ENCODE measurements around the gene PHGDH.
"Not testable (repeated sequence)": the region's sequence is repeated elsewhere in the genome, so short reads cannot be mapped to it uniquely, and the experiment has no call there.

PHGDH gene

DNA sequence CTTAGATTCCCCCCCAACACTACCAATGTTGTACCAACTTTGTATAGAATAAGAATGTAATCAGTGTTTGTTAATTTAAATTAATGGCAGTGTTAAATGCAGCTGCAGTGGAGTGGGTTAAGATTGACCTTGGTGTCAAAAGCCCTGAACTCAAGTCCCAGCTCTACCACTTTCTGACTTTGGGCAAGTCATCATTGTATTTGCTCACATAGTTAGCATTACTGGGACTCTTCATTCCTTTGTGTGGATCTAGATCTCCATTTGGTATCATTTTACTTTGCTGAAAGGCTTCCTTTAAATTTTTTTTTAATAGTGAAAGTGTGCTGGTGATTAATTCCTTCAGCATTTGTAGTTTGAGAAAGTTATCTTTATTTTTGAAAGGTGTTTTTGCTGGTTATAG, 22.2 kb upstream of the PHGDH start:
- Histone ChIP-seq H3K36me3 (ENCODE audit: control insufficient read depth in 5 of 5, insufficient read depth in 5 of 5, low read length in 5 of 5) (no peaks in the 10 kb centered on the region), H3K9ac (ENCODE audit: low read length in 5 of 5) (no peak overlapping the region), H3K9me3 (ENCODE audit: control insufficient read depth in 5 of 5, low read length in 5 of 5) (no peaks in the 10 kb centered on the region), H3K27me3 (ENCODE audit: control insufficient read depth in 5 of 5, insufficient read depth in 4 of 5, low read length in 5 of 5) (no peaks in the 10 kb centered on the region), H3K27ac (ENCODE audit: low read depth, low read length) (no peak overlapping the region), H3K4me1 (ENCODE audit: control insufficient read depth in 5 of 5, insufficient read depth in 5 of 5, low read length in 5 of 5) (no peaks in the 10 kb centered on the region), H3K4me3 (ENCODE audit: low read depth in 1 of 5, low read length in 5 of 5) (no peak overlapping the region)

DNA sequence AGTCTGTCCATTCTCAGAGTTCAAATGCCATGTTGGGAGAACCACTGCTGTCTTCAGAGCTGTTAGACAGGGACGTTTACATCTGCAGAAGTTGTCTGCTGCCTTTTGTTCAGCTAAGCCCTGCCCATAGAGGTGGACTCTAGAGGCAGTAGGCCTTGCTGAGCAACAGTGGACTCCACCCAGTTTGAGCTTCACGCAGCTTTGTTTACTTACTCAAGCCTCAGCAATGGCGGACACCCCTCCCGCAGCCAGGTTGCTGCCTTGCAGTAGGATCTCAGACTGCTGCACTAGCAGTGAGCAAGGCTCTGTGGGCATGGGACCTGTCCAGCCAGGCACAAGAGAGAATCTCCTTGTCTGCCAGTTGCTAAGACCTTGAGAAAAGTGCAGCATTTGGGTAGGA, 14.9 kb upstream of the PHGDH start:
- not testable (repeated sequence) for H3K4me1 ChIP-seq (ENCODE audit: control insufficient read depth in 5 of 5, insufficient read depth in 5 of 5, low read length in 5 of 5); H3K9ac ChIP-seq (ENCODE audit: low read length in 5 of 5); H3K9me3 ChIP-seq (ENCODE audit: control insufficient read depth in 5 of 5, low read length in 5 of 5); H3K4me3 ChIP-seq (ENCODE audit: low read depth in 1 of 5, low read length in 5 of 5); H3K27me3 ChIP-seq (ENCODE audit: control insufficient read depth in 5 of 5, insufficient read depth in 4 of 5, low read length in 5 of 5); H3K27ac ChIP-seq (ENCODE audit: low read depth, low read length); H3K36me3 ChIP-seq (ENCODE audit: control insufficient read depth in 5 of 5, insufficient read depth in 5 of 5, low read length in 5 of 5)

DNA sequence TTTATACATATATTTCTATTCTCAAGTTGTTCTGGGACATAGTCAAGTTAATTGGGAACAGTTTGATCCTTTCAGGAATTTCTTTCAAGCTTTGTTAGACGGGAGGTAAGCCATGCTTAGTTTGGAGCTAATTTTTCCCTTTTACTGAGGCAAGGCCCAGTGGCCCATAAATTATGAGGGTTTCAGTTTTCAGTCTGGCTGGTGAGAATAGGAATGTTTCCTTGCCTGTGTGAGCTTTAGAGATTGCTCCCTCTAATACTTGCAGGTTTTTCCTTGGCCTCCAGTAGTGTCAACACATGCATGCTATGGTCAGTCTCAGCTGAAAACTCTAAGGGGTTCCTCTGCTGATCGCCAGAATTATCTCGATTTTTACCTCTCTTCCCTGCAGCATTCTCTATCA, 14.1 kb upstream of the PHGDH start:
- Histone ChIP-seq H3K9me3 (ENCODE audit: control insufficient read depth in 5 of 5, low read length in 5 of 5) (peaks cover 0 to 7% (median 7%) of the 10 kb centered on the region in 5 donors), H3K4me3 (ENCODE audit: low read depth in 1 of 5, low read length in 5 of 5) (no peak overlapping the region), H3K27ac (ENCODE audit: low read depth, low read length) (no peak overlapping the region), H3K27me3 (ENCODE audit: control insufficient read depth in 5 of 5, insufficient read depth in 4 of 5, low read length in 5 of 5) (no peaks in the 10 kb centered on the region), H3K4me1 (ENCODE audit: control insufficient read depth in 5 of 5, insufficient read depth in 5 of 5, low read length in 5 of 5) (peaks cover 0 to 4% (median 0%) of the 10 kb centered on the region in 5 donors), H3K9ac (ENCODE audit: low read length in 5 of 5) (no peak overlapping the region), H3K36me3 (ENCODE audit: control insufficient read depth in 5 of 5, insufficient read depth in 5 of 5, low read length in 5 of 5) (no peaks in the 10 kb centered on the region)

DNA sequence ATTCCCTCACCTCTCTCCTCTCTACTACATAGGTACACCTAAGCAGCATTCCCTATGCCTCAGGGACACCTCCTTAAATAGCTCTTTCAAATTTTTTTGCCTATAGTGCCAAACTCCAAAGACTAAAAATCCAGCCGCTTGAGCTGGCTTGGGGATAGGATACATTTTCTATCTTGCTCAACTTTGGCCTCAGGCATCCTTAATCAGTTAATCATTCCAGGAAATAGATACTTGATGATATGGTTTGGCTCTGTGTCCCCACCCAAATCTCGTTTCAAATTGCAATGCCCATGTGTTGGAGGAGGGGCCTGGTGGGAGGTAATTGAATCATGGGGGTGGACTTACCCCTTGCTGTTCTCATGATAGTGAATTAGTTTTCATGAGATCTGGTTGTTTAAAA, 11.4 kb upstream of the PHGDH start:
- Histone ChIP-seq H3K4me3 (ENCODE audit: low read depth in 1 of 5, low read length in 5 of 5) (no peak overlapping the region), H3K9me3 (ENCODE audit: control insufficient read depth in 5 of 5, low read length in 5 of 5) (peaks cover 0 to 7% (median 7%) of the 10 kb centered on the region in 5 donors), H3K27me3 (ENCODE audit: control insufficient read depth in 5 of 5, insufficient read depth in 4 of 5, low read length in 5 of 5) (no peaks in the 10 kb centered on the region), H3K4me1 (ENCODE audit: control insufficient read depth in 5 of 5, insufficient read depth in 5 of 5, low read length in 5 of 5) (peaks cover 0 to 4% (median 0%) of the 10 kb centered on the region in 5 donors), H3K9ac (ENCODE audit: low read length in 5 of 5) (no peak overlapping the region), H3K36me3 (ENCODE audit: control insufficient read depth in 5 of 5, insufficient read depth in 5 of 5, low read length in 5 of 5) (no peaks in the 10 kb centered on the region), H3K27ac (ENCODE audit: low read depth, low read length) (no peak overlapping the region)

DNA sequence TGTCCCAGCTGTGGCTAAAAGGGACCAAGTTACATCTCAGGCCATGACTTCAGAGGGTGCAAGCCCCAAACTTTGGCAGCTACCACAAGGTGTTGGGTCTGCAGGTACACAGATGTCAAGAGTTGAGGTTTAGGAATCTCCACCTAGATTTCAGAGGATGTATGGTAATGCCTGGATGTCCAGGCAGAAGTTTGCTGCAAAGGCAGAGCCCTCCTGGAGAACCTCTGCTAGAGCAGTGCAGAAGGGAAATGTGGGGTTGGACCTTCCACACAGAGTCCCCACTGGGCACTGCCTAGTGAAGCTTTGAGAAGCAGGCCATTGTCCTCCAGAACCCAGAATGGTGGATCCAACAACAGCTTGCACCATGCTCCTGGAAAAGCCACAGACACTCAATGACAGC, 10.1 kb upstream of the PHGDH start:
- H3K9me3 ChIP-seq (ENCODE audit: control insufficient read depth in 5 of 5, low read length in 5 of 5), result peaks cover 0 to 7% (median 7%) of the 10 kb centered on the region in 5 donors
- H3K27me3 ChIP-seq (ENCODE audit: control insufficient read depth in 5 of 5, insufficient read depth in 4 of 5, low read length in 5 of 5), result no peaks in the 10 kb centered on the region
- H3K27ac ChIP-seq (ENCODE audit: low read depth, low read length), result no peak overlapping the region
- no peak overlapping the region for H3K4me3 ChIP-seq (ENCODE audit: low read depth in 1 of 5, low read length in 5 of 5)
- no peaks in the 10 kb centered on the region for H3K36me3 ChIP-seq (ENCODE audit: control insufficient read depth in 5 of 5, insufficient read depth in 5 of 5, low read length in 5 of 5)
- no peak overlapping the region for H3K9ac ChIP-seq (ENCODE audit: low read length in 5 of 5)
- H3K4me1 ChIP-seq (ENCODE audit: control insufficient read depth in 5 of 5, insufficient read depth in 5 of 5, low read length in 5 of 5), result peaks cover 0 to 4% (median 0%) of the 10 kb centered on the region in 5 donors

DNA sequence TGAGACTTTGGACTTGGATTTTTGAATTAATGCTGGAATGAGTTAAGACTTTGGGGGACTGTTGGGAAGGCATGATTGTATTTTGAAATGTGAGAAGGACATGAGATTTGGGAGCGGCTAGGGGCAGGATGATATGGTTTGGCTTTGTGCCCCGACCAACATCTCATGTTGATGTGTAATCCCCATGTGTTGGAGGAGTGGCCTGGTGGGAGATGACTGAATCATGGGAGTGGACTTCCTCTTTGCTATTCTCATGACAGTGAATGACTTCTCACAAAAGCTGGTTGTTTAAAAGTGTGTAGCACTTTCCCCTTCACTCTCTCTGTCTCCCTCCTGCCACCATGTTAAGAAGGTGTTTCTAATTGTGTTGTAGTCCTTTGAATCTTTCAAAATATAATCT, 9.3 kb upstream of the PHGDH start:
- Histone ChIP-seq H3K9me3 (ENCODE audit: control insufficient read depth in 5 of 5, low read length in 5 of 5) (peaks cover 0 to 7% (median 7%) of the 10 kb centered on the region in 5 donors), H3K27me3 (ENCODE audit: control insufficient read depth in 5 of 5, insufficient read depth in 4 of 5, low read length in 5 of 5) (no peaks in the 10 kb centered on the region), H3K36me3 (ENCODE audit: control insufficient read depth in 5 of 5, insufficient read depth in 5 of 5, low read length in 5 of 5) (no peaks in the 10 kb centered on the region), H3K27ac (ENCODE audit: low read depth, low read length) (no peak overlapping the region), H3K9ac (ENCODE audit: low read length in 5 of 5) (no peak overlapping the region), H3K4me3 (ENCODE audit: low read depth in 1 of 5, low read length in 5 of 5) (no peak overlapping the region), H3K4me1 (ENCODE audit: control insufficient read depth in 5 of 5, insufficient read depth in 5 of 5, low read length in 5 of 5) (peaks cover 0 to 4% (median 0%) of the 10 kb centered on the region in 5 donors)

DNA sequence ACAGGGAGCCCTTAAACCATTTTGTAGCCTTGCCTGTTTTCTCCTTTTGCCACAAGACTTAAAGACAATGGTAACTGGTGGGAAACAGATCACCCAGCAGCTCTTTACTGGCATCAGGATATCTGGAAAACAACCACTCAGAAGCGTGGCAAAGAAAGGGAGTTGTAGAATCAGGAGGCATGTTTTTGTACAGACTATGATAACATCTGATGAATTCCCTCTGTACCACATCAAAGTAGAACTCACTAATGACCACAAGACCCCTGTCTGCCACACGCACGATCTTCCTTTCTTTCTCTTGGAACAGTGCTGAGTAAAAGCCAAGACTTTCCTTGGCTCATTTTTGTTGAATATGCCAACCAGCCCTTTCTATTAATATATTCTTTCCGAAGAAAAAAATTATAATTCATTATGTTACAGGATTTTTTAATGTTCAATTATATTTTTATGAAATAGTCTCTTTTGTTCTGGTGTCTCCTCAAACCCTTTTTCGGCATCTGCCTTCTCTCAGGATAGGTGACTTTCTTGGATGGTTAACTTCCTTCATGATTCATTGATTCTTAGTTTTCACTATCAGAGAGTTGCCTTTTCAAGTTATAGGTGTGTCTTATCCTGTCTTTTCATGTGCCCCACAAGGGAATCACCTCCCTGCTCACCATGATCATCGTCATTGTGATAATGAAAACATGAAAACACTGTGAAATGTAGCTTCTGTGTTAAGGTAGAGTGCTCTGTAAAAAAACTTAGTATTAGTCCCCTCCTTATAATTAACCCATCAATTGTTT, 7.9 kb upstream of the PHGDH start:
- Histone ChIP-seq H3K36me3 (ENCODE audit: control insufficient read depth in 5 of 5, insufficient read depth in 5 of 5, low read length in 5 of 5) (no peaks in the 10 kb centered on the region), H3K4me3 (ENCODE audit: low read depth in 1 of 5, low read length in 5 of 5) (no peak overlapping the region), H3K9me3 (ENCODE audit: control insufficient read depth in 5 of 5, low read length in 5 of 5) (peaks cover 0 to 7% (median 7%) of the 10 kb centered on the region in 5 donors), H3K27ac (ENCODE audit: low read depth, low read length) (no peak overlapping the region), H3K27me3 (ENCODE audit: control insufficient read depth in 5 of 5, insufficient read depth in 4 of 5, low read length in 5 of 5) (no peaks in the 10 kb centered on the region), H3K4me1 (ENCODE audit: control insufficient read depth in 5 of 5, insufficient read depth in 5 of 5, low read length in 5 of 5) (no peaks in the 10 kb centered on the region), H3K9ac (ENCODE audit: low read length in 5 of 5) (no peak overlapping the region)

DNA sequence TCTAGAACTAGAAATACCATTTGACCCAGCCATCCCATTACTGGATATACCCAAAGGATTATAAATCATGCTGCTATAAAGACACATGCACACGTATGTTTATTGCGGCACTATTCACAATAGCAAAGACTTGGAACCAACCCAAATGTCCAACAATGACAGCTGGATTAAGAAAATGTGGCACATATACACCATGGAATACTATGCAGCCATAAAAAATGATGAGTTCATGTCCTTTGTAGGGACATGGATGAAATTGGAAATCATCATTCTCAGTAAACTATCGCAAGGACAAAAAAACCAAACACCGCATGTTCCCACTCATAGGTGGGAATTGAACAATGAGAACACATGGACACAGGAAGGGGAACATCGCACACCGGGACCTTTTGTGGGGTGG, 5.1 kb upstream of the PHGDH start:
- not testable (repeated sequence) for H3K9me3 ChIP-seq (ENCODE audit: control insufficient read depth in 5 of 5, low read length in 5 of 5); H3K27me3 ChIP-seq (ENCODE audit: control insufficient read depth in 5 of 5, insufficient read depth in 4 of 5, low read length in 5 of 5); H3K36me3 ChIP-seq (ENCODE audit: control insufficient read depth in 5 of 5, insufficient read depth in 5 of 5, low read length in 5 of 5); H3K9ac ChIP-seq (ENCODE audit: low read length in 5 of 5); H3K27ac ChIP-seq (ENCODE audit: low read depth, low read length); H3K4me1 ChIP-seq (ENCODE audit: control insufficient read depth in 5 of 5, insufficient read depth in 5 of 5, low read length in 5 of 5); H3K4me3 ChIP-seq (ENCODE audit: low read depth in 1 of 5, low read length in 5 of 5)

DNA sequence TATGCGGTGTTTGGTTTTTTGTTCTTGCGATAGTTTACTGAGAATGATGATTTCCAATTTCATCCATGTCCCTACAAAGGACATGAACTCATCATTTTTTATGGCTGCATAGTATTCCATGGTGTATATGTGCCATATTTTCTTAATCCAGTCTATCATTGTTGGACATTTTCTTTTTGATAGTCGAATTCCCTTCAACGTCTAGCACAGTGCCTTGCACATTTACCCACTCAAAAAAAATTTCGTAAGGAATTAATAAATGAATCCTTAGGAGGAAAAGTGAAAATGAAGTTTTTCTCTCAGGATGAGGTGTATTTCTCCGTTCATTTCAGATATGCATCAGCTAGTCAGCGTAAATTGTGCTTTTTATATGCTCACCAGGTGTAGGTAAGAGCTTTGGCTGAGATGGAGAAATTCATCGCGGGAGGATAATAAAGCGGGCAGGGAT, 354 bp upstream of the PHGDH start:
- not testable (repeated sequence) for H3K27ac ChIP-seq (ENCODE audit: low read depth, low read length); H3K36me3 ChIP-seq (ENCODE audit: control insufficient read depth in 5 of 5, insufficient read depth in 5 of 5, low read length in 5 of 5); H3K27me3 ChIP-seq (ENCODE audit: control insufficient read depth in 5 of 5, insufficient read depth in 4 of 5, low read length in 5 of 5); H3K9ac ChIP-seq (ENCODE audit: low read length in 5 of 5); H3K9me3 ChIP-seq (ENCODE audit: control insufficient read depth in 5 of 5, low read length in 5 of 5)
- Histone ChIP-seq H3K4me1 (ENCODE audit: control insufficient read depth in 5 of 5, insufficient read depth in 5 of 5, low read length in 5 of 5) (peaks cover 9 to 45% (median 38%) of the 10 kb centered on the region in 5 donors), H3K4me3 (ENCODE audit: low read depth in 1 of 5, low read length in 5 of 5) (peak overlapping the region; percentile 58 to 89 (median 77))

DNA sequence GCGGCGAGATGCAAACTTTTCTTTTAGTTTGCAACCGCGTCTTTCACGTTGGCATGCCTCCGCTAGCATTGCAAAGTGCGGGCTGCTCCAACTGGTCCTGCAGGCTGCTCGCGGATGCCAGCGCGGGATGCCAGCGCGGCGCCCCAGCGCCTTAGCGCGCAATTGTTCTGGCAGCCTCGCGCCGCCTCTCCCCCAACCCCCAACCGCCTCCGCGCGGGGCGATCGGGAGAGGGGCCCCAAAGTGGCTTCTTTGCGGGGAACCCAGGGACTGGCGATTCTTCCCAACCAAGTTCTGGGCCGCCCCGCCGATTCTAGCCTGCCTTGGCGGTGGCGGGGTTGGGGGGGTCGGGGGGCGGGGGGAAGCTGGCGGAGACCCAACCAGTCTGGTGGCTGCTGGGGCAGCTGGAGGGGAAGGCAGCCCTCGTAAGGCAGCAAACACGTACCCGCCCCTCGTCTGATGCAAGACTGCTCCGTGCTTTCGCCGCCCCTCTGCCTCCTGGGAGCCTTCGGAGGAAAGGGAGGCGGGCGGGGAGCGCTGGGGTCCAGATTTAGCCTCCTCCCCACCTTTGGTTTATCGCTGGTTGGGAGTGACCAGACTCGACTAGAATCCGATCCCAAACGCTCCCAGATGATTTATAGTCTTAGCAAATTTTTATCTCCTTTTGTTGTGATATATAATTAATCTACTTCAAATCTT, 756 bp downstream of the PHGDH start:
- peak overlapping the region; percentile 58 to 89 (median 77) for H3K4me3 ChIP-seq (ENCODE audit: low read depth in 1 of 5, low read length in 5 of 5)
- peak overlapping the region in 3 of 5 donors; percentile 10 to 41 (median 25) for H3K9ac ChIP-seq (ENCODE audit: low read length in 5 of 5)
- H3K4me1 ChIP-seq (ENCODE audit: control insufficient read depth in 5 of 5, insufficient read depth in 5 of 5, low read length in 5 of 5), result peaks cover 9 to 45% (median 38%) of the 10 kb centered on the region in 5 donors
- H3K27me3 ChIP-seq (ENCODE audit: control insufficient read depth in 5 of 5, insufficient read depth in 4 of 5, low read length in 5 of 5), result no peaks in the 10 kb centered on the region
- peak overlapping the region; percentile 74 for H3K27ac ChIP-seq (ENCODE audit: low read depth, low read length)
- no peaks in the 10 kb centered on the region for H3K36me3 ChIP-seq (ENCODE audit: control insufficient read depth in 5 of 5, insufficient read depth in 5 of 5, low read length in 5 of 5)
- H3K9me3 ChIP-seq (ENCODE audit: control insufficient read depth in 5 of 5, low read length in 5 of 5), result no peaks in the 10 kb centered on the region

Measured in subcutaneous abdominal adipose tissue (tissue), 5 donors.